IMR-90 (cell line): ENCODE data around the gene TMEM72. TPM values are rescaled to one million over a fixed set of nuclear protein-coding genes. Genes with fewer than 3 reads are reported as not detected.

Source experiments
- ATAC-seq: fragments of 200-7000 bp; cut with Tn5 transposase; 2 replicates; pipeline ENCODE4 v1.9.1; 2020; ENCODE audit warnings: low read depth, mild to moderate bottlenecking, moderate library complexity
- BruUV-seq: library from RNA; stranded (reverse); fragments of 400-500 nt; replicated peaks from 2 replicates; lab custom pipeline; 2021; lab: Mats Ljungman, UMichigan
- CTCF ChIA-PET: fragments of 300-600 bp; formaldehyde crosslinking; extraction: SDS; loops from one replicate; lab custom pipeline; 2021; ENCODE audit warnings: antibody characterized with exemption; lab: Yijun Ruan, JAX
- POLR2A ChIA-PET: fragments of 300-600 bp; sonication (Branson Sonifier 250); formaldehyde crosslinking; loops from one replicate; lab custom pipeline; 2022; ENCODE audit warnings: antibody characterized with exemption; ENCODE audit not compliant: unreplicated experiment; lab: Charles Lee
- DNase-seq: peaks from one replicate; pipeline ENCODE4 v3.0.0; 2013
- H2AFZ ChIP-seq: replicated peaks from 2 replicates; pipeline ENCODE3; 2013; ENCODE audit warnings: low read length, mild to moderate bottlenecking; ENCODE audit not compliant: poor library complexity
- H2AK5ac ChIP-seq: 2 replicates; pipeline ENCODE4 v1.6.1; 2013; ENCODE audit warnings: low read depth, low read length, inconsistent platforms
- H2AK9ac ChIP-seq: replicated peaks from 2 replicates; pipeline ENCODE3; 2013; ENCODE audit warnings: mild to moderate bottlenecking, low read depth, low read length, moderate library complexity; ENCODE audit not compliant: poor library complexity
- H2BK120ac ChIP-seq: 2 replicates; pipeline ENCODE4 v1.6.1; 2013; ENCODE audit warnings: low read depth, low read length, inconsistent platforms
- H2BK15ac ChIP-seq: 3 replicates; pipeline ENCODE4 v1.6.1; 2013; ENCODE audit warnings: low read depth, low read length, inconsistent platforms
- H2BK20ac ChIP-seq: 2 replicates; pipeline ENCODE4 v1.6.1; 2013; ENCODE audit warnings: low read depth, mild to moderate bottlenecking, inconsistent platforms, low read length, moderate library complexity
- H2BK5ac ChIP-seq: 2 replicates; pipeline ENCODE4 v1.6.1; 2013; ENCODE audit warnings: mild to moderate bottlenecking, low read depth, low read length, inconsistent platforms; ENCODE audit not compliant: poor library complexity, severe bottlenecking
- H3K14ac ChIP-seq: replicated peaks from 2 replicates; pipeline ENCODE4 v1.6.1; 2013; ENCODE audit warnings: low read depth, low read length, inconsistent platforms
- H3K18ac ChIP-seq: 2 replicates; pipeline ENCODE4 v1.6.1; 2013; ENCODE audit warnings: low read depth, low read length, control low read depth
- H3K23ac ChIP-seq: 2 replicates; pipeline ENCODE4 v1.6.1; 2013; ENCODE audit warnings: low read depth, low read length, inconsistent platforms
- H3K27ac ChIP-seq: 2 replicates; pipeline ENCODE4 v1.5.1; 2013; ENCODE audit warnings: mild to moderate bottlenecking, control low read depth, low read length; ENCODE audit not compliant: insufficient read depth
- H3K27me3 ChIP-seq: 2 replicates; pipeline ENCODE4 v1.6.1; 2013; ENCODE audit warnings: low read length; ENCODE audit not compliant: control insufficient read depth, insufficient read depth
- H3K36me3 ChIP-seq: 2 replicates; pipeline ENCODE4 v1.6.1; 2013; ENCODE audit warnings: low read length, mixed read lengths; ENCODE audit not compliant: control insufficient read depth, insufficient read depth
- H3K4ac ChIP-seq: 2 replicates; pipeline ENCODE4 v1.6.1; 2013; ENCODE audit warnings: low read depth, low read length, inconsistent platforms
- H3K4me1 ChIP-seq: 2 replicates; pipeline ENCODE4 v1.6.1; 2013; ENCODE audit warnings: low read length, mixed read lengths; ENCODE audit not compliant: control insufficient read depth, insufficient read depth
- H3K4me2 ChIP-seq: 2 replicates; pipeline ENCODE4 v1.6.1; 2013; ENCODE audit warnings: low read depth, mild to moderate bottlenecking, control low read depth, low read length, moderate library complexity
- H3K4me3 ChIP-seq: 2 replicates; pipeline ENCODE4 v1.5.1; 2013; ENCODE audit warnings: low read depth, mild to moderate bottlenecking, control low read depth, low read length, moderate library complexity; ENCODE audit not compliant: insufficient read depth
- H3K56ac ChIP-seq: 2 replicates; pipeline ENCODE4 v1.6.1; 2013; ENCODE audit warnings: low read length, inconsistent platforms; ENCODE audit not compliant: insufficient read depth; ENCODE audit errors: extremely low read depth
- H3K79me1 ChIP-seq, 2 experiments: 2 replicates each; pipeline ENCODE4 v1.6.1; 2013; ENCODE audit warnings: low read length in 2 of 2, inconsistent platforms in 1 of 2, low read depth in 1 of 2
- H3K9ac ChIP-seq: 2 replicates; pipeline ENCODE4 v1.6.1; 2013; ENCODE audit warnings: low read depth, low read length, control low read depth
- H3K9me1 ChIP-seq: 2 replicates; pipeline ENCODE4 v1.6.1; 2013; ENCODE audit warnings: low read length, inconsistent platforms; ENCODE audit not compliant: insufficient read depth
- H3K9me3 ChIP-seq: 2 replicates; pipeline ENCODE4 v1.6.1; 2013; ENCODE audit warnings: low read length; ENCODE audit not compliant: control insufficient read depth, insufficient read depth
- H4K20me1 ChIP-seq: 2 replicates; pipeline ENCODE4 v1.6.1; 2013; ENCODE audit warnings: low read length, inconsistent platforms; ENCODE audit not compliant: insufficient read depth
- H4K5ac ChIP-seq: 2 replicates; pipeline ENCODE4 v1.6.1; 2013; ENCODE audit warnings: mild to moderate bottlenecking, low read depth, low read length, control low read depth
- H4K8ac ChIP-seq, 2 experiments: 2 replicates each; pipeline ENCODE4 v1.6.1; 2013; ENCODE audit warnings: low read depth in 2 of 2, low read length in 2 of 2, control low read depth in 1 of 2, inconsistent platforms in 1 of 2
- H4K91ac ChIP-seq: 2 replicates; pipeline ENCODE4 v1.6.1; 2013; ENCODE audit warnings: low read depth, low read length, inconsistent platforms; ENCODE audit not compliant: insufficient read depth
- BHLHE40 ChIP-seq: fragments of 150-350 bp; IDR thresholded peaks from 2 replicates; pipeline ENCODE4 v1.6.1; 2016; ENCODE audit warnings: mild to moderate bottlenecking, low read depth, low read length
- CEBPB ChIP-seq: IDR thresholded peaks from 2 replicates; pipeline ENCODE4 v1.6.1; 2012; ENCODE audit warnings: low read depth, low read length, improper control_type of control experiment
- CHD1 ChIP-seq: IDR thresholded peaks from 2 replicates; pipeline ENCODE4 v1.6.1; 2012; ENCODE audit warnings: low read depth, low read length, improper control_type of control experiment
- CTCF ChIP-seq: conservative IDR thresholded peaks from 2 replicates; pipeline ENCODE4 v1.5.1; 2012; ENCODE audit warnings: mild to moderate bottlenecking, low read depth, low read length, improper control_type of control experiment
- ELK1 ChIP-seq: fragments of 150-350 bp; IDR thresholded peaks from 2 replicates; pipeline ENCODE4 v1.6.1; 2016; ENCODE audit warnings: low read depth, mild to moderate bottlenecking, low read length, moderate library complexity, borderline replicate concordance
- FOS ChIP-seq: fragments of 150-350 bp; IDR thresholded peaks from 2 replicates; pipeline ENCODE4 v1.6.1; 2016; ENCODE audit warnings: low read depth, low read length
- MAFK ChIP-seq: IDR thresholded peaks from 2 replicates; pipeline ENCODE4 v1.6.1; 2012; ENCODE audit warnings: low read depth, low read length, improper control_type of control experiment
- MAZ ChIP-seq: IDR thresholded peaks from 2 replicates; pipeline ENCODE4 v1.6.1; 2012; ENCODE audit warnings: low read depth, mild to moderate bottlenecking, low read length, improper control_type of control experiment, moderate library complexity, borderline replicate concordance
- MXI1 ChIP-seq: IDR thresholded peaks from 2 replicates; pipeline ENCODE4 v1.6.1; 2012; ENCODE audit warnings: low read depth, mild to moderate bottlenecking, low read length, moderate library complexity, borderline replicate concordance
- NFE2L2 ChIP-seq: fragments of 150-350 bp; IDR thresholded peaks from 2 replicates; pipeline ENCODE4 v1.6.1; 2016; ENCODE audit warnings: low read depth, mild to moderate bottlenecking, low read length
- POLR2A ChIP-seq: IDR thresholded peaks from 2 replicates; pipeline ENCODE4 v1.6.1; 2012; ENCODE audit warnings: mild to moderate bottlenecking, low read depth, low read length
- RAD21 ChIP-seq: IDR thresholded peaks from 2 replicates; pipeline ENCODE4 v1.6.1; 2012; ENCODE audit warnings: low read length, improper control_type of control experiment
- RCOR1 ChIP-seq: IDR thresholded peaks from 2 replicates; pipeline ENCODE4 v1.6.1; 2012; ENCODE audit warnings: mild to moderate bottlenecking, low read length, improper control_type of control experiment; ENCODE audit not compliant: insufficient replicate concordance
- RFX5 ChIP-seq: IDR thresholded peaks from 2 replicates; pipeline ENCODE4 v1.8.0; 2012; ENCODE audit warnings: low read depth, mild to moderate bottlenecking, low read length, moderate library complexity
- SMC3 ChIP-seq: fragments of 150-350 bp; IDR thresholded peaks from 2 replicates; pipeline ENCODE4 v1.6.1; 2016; ENCODE audit warnings: low read depth, mild to moderate bottlenecking, antibody characterized with exemption, low read length, moderate library complexity
- USF2 ChIP-seq: fragments of 150-350 bp; IDR thresholded peaks from 2 replicates; pipeline ENCODE4 v1.6.1; 2017; ENCODE audit warnings: mild to moderate bottlenecking, antibody characterized with exemption, low read length, low read depth
- WGBS, 2 experiments: methylation state at CpG; one replicate each; pipeline versions ENCODE4 v1.1.5 to v1.1.7; 2013; ENCODE audit warnings: missing lambda C conversion rate in 2 of 2; ENCODE audit not compliant: insufficient read length in 1 of 2; ENCODE audit errors: extremely low coverage in 2 of 2; 5-methylcytosine and 5-hydroxymethylcytosine counted together
- dilution Hi-C: fragments of 300-500 bp; cut with HindIII; formaldehyde crosslinking; loops from one replicate; pipeline ENCODE4 v1.14.3; 2018; ENCODE audit warnings: low sequenced_read_pairs; ENCODE audit not compliant: unreplicated experiment
- in situ Hi-C: fragments of 300-500 bp; cut with MboI; formaldehyde crosslinking; loops from 3 replicates; pipeline ENCODE4 v1.14.3; 2019; ENCODE audit warnings: low sequenced_read_pairs, inconsistent platforms, mixed read lengths
- intact Hi-C: fragments of 100-400 bp; cut with micrococcal nuclease; formaldehyde crosslinking; loops from 2 replicates; pipeline ENCODE4 v1.10.0; 2022
- polyA plus RNA-seq, 3 experiments: library from polyadenylated mRNA; depleted of rRNA; stranded (reverse); fragments of >200 nt; gene quantifications; 2 replicates each; pipeline ENCODE4 v1.2.3, GENCODE V29; 2012; ENCODE audit warnings: low replicate concordance in 1 of 3
- total RNA-seq: library from RNA; depleted of rRNA; stranded (reverse); fragments of >200 nt; gene quantifications from 2 replicates; pipeline ENCODE4 v1.2.3, GENCODE V29; 2012

The TMEM72 gene
- total and polyA plus RNA-seq, 2 of the 4 experiments (the other 2 are of a cell fraction): not detected

- Histone ChIP-seq H3K18ac (no peak overlapping the region), H3K9ac (no peak overlapping the region), H2BK5ac (no peak overlapping the region), H4K20me1 (no peaks in the 10 kb centered on the region), H2BK15ac (no peak overlapping the region), H3K9me1 (no peaks in the 10 kb centered on the region), H3K4me1 (no peaks in the 10 kb centered on the region), H3K79me1 (no peaks in the 10 kb centered on the region), H2BK20ac (no peak overlapping the region), H3K36me3 (no peaks in the 10 kb centered on the region), H3K56ac (no peak overlapping the region), H3K23ac (no peak overlapping the region), H2AFZ (no peak overlapping the region), H3K9me3 (0 out of 2 replicates have a peak, but pooled peaks cover 4% of the 10 kb centered on the region), H3K14ac (no peak overlapping the region), H2AK9ac (no peak overlapping the region), H4K91ac (no peak overlapping the region), H3K27me3 (peaks cover 32% of the 10 kb centered on the region), H4K5ac (no peak overlapping the region), H3K4me3 (no peak overlapping the region), H2AK5ac (no peak overlapping the region), H3K27ac (no peak overlapping the region), H3K4me2 (no peak overlapping the region), H3K4ac (no peak overlapping the region), H4K8ac (no peak overlapping the region), H2BK120ac (no peak overlapping the region)
- ChIA-PET POLR2A (interaction anchor here (0.6 kb wide), 1 partner anchor 15 kb away, joined by 4 read pairs; no protein-coding TSS in a partner anchor), CTCF (no interaction called here)
- no TSS peak for BruUV-seq
- no peak for DNase-seq
- in situ Hi-C loops (no loop called here), dilution Hi-C loops (no loop called here), intact Hi-C loops (no loop called here)
- no peak for ATAC-seq
- TF ChIP-seq BHLHE40 (no peak), FOS (no peak), CEBPB (no peak), CHD1 (no peak), NFE2L2 (no peak), ELK1 (no peak), SMC3 (no peak), CTCF (no peak), MXI1 (no peak), MAZ (no peak), POLR2A (no peak), RAD21 (no peak), RFX5 (no peak), MAFK (no peak), RCOR1 (no peak), USF2 (no peak)
- 53% methylated on average over 2 of the region's 4 CpGs; no CpG with 5 or more reads in 1 of the 2 experiments for WGBS, 2 experiments
These were observed 12.5 kb upstream of the TMEM72 start for GRCh38 chr10:44898665-44899064.
